Embryonic facial prominence (tissue), 1 donor: ENCODE results near the gene FAM13B.

ENCODE experiments used
- DNase-seq: peaks from one replicate; pipeline ENCODE4 v3.0.0-alpha.2; 2016; ENCODE audit errors: extremely low spot score

Gene FAM13B

DNA sequence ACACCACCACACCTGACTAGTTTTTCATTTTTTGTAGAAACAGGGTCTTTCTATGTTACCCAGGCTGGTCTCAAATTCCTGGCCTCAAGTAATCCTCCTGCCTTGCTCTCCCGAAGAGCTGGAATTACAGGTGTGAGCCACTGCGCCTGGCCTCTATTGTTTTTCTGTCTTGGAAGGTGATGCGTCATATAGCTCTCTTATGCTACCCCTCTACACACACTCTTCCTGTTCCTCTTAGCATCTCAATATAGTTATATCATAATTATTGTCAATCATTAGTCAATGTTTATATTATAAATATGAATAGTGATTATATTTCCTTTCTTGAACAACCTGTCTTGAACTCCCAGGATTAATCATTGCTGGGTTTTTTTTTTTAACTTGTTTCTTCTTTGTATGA, 136.3 kb downstream of the FAM13B start:
- DNase-seq = no peak

DNA sequence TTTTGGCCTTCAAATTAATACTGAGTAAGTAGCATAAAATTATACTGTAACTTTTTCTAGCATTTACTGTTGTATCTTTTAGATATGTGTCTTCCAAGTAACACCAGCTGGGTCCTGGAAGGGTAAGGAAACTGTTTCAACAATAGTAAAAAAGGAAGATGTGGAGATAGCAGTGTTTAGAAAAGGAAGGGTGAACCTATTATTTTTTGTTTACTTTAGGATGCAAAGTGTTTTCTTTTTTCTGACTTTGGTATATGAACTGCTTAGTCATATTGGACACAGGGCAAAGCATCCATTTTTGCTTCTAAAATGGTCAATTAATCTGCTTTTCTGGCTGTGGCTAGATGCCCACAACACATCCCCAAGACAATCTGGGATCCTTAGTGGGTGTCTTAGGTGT, 138.3 kb downstream of the FAM13B start:
- no peak for DNase-seq

DNA sequence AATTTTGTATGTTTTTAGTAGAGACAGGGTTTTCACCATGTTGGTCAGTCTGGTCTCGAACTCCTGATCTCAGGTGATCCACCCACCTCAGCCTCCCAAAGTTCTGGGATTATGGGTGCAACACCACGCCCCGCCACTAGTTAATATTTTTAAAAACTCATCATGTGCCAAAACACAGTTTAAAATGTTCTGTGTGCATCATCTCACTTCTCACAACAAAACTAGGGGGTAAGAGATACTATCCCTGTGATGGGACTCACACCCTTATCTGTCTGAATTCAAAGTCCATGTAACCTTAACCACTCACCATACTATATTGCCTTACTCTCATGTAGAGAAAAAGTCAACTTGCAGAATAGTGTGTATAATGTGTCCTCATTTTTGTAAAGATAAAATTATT, 141.0 kb downstream of the FAM13B start:
- DNase-seq = no peak

DNA sequence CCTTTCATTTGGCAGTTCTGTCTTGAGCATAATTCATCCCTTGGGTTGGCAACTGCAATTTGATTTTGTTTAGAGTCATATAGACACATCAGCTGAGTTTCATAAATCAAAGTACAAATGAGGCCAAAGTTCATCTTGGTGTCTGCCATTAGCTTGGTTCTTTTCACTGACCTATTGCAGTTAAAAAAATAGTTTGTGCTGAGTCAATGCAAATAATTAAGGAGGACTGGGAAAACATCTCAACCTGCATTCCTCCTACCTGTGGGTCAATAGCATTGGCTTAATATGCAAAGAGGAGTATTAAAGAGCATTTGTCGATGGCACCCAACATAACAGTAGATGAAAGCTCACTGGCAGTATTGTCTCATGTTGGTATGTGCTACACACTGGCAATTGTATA, 142.0 kb downstream of the FAM13B start:
- no peak for DNase-seq

DNA sequence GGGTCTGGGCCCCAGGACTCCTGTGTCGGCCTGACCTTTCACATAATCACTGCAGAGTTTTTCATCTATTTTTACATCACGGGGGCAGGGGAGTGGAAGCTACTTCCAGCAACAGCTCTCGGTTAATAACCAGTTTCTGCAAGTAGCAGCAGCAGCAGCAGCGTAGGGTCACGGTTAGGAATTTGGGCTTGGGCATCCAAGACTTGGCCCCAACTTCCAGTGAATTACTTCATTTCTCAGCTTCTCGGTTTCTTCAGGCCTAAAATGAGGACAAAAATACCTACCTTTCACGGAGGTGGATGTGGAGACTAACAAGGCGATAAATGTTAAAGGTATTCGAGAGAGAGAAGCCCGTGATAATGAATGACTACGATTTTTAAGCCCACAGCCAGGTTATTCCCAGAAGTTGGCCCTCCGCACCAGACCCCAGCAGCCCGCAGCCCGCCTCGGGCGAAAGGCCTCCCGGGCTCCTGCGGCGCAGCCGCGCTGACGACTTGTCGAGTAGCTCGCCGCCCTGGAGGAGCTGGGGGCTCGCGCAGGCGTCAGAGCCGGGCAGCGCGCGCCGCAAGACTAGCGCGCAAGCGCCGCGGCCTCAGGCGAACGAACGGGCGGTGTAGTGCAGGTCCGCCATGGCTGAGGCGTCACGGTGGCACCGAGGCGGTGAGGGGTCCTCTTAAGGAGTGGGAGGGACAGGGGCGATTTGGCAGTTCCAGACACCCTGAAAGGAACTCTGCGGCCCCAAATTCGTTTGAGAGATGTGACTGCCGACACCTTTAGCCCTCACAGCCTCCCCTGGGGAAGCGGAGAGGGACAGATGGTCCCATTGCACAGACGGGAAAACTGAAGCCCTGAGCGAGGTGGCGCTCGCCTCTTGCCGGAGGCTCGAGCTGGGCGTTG, 143.8 kb downstream of the FAM13B start, which contains the start of gene PKD2L2:
PKD2L2 (plus strand) TSS at position 595 of the 897 bp plus-strand sequence; CDS start at position 630, 35 bp downstream.
- DNase-seq = peak; percentile 77

DNA sequence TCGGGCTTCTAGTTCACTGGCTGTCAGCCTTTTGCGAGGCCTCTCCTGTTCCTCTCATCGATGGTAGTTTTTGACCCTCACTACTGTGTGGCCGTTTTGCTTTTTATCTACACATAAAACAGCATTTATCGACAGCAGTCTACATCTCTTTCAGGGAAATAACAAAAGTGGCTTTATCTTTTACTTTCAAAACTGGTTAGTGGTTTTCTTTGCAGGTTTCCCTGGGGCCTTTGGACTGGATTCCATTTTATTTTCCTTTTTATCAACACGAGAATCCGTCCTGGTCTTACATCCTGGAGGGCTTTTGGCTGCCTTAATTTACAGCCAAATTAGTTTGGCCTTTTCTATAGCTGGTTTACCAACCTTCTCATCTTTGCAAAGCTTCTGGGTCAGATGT, 144.4 kb downstream of the FAM13B start:
- no peak for DNase-seq
